Measurements from ENCODE around the gene PCGF2.
"Not testable (repeated sequence)": the region's sequence is repeated elsewhere in the genome, so short reads cannot be mapped to it uniquely, and the experiment has no call there.

Gene PCGF2

DNA sequence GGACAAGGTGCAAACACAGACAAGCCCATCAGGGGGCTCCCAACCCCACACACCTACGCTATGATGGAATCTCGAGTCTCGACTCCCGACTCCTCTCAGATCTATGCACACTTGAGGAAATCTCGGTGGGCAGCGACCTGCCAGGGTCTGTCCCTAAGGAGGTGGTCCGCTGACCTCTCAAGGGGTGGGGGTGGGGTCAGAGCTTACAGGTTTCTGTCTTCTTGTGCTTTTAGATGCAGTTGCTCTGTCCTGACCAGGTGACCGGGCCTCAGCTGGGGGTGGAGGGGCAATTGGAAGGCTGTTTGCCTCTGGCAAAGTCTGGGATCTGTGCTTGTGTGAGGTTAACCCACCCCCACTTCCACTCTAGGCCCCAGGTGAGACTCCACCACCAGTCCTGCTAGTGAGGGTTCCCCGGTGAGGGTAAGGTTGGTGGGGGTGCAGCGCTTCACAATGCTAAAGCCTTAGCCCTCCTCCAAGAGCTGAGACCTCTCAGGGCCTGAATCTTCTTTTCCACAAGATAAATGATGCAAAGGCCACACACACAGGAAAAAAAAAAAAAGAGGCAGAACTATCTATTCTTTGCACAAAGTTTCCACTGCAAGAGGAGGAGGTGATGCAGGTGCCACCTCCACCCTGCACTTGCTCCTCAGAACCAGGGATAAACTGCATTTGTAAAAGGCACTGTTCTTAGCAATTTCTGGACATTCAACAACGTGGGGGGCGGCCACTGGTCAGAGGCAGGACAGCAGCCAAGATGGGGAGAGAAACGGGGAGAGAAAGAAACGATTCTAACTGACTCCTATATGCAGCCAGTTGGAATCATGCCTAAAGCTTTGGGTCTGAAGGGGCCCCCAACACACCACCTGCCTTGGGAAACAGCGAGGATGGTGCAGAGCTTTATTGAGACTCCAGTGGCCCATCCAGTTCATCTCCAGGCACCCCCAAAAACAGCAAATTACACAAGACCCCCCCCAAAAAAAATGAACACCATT lies 13.9 kb downstream of the PCGF2 start:
- DNase-seq = no peak

DNA sequence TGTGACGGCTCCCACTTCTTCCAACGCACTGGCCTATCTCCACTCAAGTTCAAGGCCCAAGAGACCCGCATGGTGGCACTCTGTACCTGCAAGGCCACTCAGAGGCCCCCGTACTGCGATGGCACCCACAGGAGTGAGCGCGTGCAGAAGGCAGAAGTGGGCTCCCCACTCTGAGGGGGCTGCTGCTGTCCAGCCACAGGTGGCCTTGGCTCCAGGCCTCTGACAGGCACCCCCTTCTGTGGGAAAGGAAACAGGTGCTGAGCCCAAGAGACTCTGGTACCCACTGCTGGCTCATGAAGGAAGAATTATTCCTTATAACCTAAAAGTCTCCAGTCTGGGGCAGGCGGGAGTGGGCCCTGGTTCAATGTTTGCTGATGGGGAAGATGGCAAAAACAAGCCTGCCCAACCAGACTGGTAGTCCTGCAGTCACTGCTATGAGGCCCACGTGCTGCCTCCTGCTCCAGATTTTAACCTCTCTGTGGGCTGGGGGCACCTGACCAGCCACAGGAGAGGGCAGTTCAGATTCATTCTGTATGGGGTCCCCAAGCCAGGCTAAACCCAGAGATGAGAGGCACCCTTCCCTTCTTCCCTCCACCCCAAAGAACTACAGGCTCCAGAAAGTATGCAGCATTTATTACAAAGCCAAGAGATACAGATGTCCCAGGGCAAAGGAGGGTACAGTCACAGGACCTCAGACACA lies 14.7 kb downstream of the PCGF2 start:
- no peak for DNase-seq

DNA sequence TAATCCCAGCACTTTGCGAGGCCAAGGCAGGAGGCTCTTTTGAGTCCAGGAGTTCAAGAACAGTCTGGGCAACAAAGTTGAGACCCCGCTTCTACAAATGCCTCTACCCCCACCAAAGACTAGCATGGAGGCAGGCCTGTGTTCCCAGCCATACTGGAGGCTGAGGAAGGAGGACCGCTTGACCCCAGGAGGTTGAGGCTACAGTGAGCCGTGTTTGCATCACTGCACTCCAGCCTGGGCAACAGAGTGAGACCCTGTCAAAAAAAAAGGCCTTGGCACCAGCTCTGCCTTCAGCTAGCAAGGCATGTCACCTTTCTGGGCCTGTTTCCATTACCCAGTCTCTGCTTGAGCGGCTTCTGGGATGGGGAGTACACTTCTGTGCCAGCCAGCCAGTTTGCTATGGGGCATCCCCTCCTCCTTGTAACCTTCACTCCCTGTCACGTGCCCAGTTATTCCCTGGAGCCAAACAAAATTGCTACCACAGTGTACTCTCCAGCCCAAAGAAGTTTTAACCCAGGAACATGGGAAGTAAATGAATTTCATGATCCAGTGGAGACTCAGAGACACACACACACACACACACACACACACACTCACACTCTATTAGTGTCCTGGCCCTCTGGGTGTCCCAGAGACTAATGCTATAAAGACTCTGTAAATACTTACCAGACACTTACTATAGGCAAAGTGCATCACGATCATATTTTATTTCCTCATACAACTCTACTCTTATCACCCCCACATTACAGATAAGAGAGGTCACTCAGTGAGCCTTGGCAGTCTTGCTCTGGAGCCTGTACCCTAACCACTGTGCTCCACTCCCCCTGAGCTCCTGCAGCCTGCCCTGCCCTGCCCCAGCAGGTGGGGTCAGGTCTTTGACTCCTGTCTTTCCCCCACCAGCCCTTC lies 15.5 kb downstream of the PCGF2 start:
- no peak for DNase-seq

DNA sequence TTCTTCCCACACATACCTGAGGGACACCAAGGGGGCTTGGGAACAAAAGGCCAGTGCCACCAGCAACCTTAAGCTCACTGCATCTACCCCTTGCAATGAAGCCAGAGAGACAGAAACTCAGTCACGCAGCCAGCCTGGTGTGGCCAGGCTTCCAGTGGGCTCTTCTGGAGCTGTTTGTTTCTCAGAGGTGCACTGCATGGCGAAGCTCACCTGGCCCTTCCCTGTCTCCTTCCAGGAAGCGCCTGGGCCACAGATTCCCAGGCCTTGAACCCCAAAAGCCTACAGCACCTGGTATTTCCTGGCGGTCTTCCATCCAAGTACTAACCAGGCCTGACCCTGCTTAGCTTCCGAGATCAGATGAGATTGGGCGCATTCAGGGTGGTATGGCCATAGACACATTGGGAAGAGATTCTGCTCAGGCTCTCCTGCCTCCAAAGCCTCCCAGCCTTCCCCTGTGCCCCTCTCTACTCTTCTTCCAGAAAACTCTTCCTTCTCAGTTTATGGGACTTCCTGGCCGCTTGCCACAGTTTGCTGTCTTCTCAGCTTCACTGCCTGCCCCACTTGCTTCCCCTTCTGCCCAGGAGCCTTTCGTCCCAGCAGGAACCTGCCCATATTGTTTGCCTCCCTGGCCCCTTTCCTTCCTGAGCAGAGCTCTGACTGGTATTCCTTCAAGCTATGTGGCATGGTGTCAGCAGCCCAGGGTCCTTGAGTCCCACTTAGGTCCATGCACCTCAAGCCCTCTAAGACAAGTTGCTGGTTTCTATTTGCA lies 16.4 kb downstream of the PCGF2 start:
- DNase-seq = no peak

DNA sequence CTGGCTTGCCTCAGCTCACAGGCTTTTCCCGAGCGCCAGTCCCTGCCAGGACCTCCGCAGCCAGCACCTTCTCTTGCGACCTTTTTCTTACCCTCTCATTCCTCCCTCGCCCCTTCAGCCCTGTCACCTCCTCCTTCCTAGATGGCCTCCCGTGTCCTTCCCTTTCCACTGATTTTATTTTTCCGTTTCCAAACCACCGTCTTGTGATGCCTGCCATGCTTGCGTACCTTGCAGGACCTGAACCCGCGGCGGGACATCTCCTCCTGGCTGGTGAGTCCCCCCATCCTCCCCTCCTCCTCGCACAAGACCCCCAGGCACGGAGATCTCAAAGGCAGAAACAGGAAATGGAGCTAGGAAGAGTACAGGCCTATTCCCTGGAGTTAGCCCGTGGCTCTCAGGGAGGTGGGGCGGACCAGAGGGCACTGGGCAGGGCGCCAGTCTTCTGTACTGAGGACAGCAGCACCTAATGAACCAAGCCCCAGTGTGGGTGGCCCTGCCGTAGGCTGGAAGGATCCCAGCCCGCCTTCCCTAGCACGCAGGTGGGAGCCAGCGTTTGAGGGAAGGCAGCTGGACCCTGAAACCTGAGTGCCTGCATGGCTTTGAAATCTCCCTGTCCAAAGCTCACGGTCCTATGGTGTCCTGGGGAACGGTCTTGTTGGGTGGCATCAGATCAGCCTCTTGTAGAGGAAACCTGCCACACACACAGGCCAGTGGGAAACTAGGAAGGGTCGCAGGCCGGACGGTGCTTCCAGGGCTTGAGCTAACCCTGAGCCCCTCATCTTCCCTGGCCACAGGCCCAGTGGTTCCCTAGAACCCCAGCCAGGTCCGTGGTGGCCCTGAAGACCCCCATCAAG lies 17.4 kb downstream of the PCGF2 start:
- DNase-seq = no peak

DNA sequence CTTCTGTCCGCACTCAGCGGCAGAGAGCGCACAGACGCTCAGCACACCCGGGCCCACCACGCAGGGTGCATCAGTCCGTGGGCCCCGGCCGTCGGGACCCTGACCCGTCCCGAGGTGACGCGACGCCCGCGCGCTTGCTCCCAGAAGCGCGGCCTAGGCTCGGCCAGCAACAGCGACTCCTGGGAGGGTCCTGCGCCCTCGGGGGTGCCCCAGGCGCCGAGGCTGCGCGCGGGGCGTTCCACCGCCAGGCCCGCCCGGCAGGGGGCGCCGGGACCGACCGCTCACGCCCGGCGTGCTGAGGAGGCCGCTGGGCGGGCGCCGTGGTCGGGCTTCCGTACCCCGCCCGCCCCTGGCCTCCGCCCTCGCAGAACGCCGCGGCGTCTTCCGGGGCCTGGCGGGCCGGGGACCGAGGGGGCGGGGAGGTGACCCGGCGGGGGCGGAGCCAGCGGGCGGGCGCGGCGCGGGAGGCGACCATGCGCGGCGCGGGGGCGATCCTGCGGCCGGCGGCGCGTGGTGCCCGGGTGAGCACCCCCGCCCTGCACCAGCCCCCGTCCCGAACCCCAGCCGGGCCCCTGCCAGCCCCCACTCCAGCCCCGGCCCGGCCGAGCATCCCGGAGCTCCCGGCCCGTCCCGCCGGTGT lies 18.1 kb downstream of the PCGF2 start, which contains the start of gene CISD3:
Gene CISD3, plus strand, starts transcription at position 456 of the 640 bp plus-strand sequence. Its CDS starts 18 bp downstream, at position 474.
- peak; percentile 77 to 80 for DNase-seq

DNA sequence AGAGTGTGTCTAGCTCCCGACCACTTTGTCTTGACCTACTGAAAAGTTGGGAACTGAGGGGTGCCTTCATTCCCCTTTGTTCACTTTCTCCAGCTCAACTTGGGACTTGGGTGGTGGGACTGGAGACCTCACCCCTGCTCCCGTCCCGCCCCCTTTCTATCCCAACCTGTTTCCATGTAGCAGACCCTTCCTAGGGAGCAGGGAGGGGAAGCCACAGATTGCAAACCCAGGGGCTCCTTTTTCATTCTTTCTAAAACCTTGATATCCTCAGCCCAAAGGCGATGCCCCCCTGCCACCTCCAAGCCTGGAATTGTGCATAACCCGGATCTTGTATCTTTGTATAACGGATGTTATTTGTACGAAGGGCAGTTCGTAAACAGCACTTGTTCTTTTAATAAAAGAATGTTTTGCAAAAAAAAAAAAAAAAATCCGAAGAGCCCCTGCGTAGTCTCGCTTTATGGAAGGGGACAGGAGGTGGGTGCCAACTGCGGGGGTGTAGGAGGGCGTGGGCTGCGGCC lies 18.7 kb downstream of the PCGF2 start:
- no peak for DNase-seq

DNA sequence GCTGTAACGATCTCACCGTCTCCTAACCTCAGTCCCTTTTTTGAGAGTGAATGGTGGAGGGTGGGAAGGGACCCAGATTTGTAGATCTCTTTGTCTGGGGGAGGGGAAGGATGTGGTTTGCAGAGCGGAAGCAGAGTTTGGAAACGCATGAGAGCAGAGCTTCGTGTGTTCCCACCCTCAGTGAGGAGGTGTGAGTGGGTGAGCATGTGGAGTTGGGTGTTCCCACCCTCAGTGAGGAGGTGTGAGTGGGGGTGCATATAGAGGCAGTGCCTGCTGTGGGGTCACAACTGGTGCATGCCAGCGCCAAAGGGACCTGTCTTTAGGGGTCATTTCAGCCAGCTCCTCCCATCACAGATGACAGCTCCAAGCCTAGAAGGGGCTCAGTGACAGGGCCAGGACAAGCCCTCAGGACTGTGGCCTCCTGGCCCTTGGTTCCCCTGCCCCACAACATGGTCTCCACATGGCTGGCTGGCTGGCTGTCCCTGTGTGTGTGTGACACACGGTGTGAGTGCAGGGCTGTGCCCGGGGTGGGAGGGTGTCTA lies 19.8 kb downstream of the PCGF2 start:
- DNase-seq = no peak

DNA sequence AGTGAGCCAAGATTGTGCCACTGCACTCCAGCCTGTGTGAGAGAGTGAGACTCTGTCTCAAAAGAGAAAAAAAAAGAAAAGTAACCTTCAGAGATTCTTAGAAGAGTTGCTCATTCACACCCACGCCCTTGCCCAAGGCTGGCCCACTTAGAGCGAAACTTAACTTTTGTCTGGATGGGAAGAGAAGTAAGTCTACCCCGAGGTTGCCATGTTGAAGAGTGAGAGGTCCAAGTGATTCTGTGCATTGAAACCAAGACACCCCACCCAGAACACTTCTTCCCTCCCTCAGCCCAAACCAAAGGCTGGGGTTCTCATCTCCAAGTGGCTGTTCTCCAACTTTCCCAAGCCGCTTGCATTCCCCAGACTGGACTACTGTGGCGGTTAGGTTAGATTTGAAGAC lies 20.4 kb downstream of the PCGF2 start:
- no peak for DNase-seq

DNA sequence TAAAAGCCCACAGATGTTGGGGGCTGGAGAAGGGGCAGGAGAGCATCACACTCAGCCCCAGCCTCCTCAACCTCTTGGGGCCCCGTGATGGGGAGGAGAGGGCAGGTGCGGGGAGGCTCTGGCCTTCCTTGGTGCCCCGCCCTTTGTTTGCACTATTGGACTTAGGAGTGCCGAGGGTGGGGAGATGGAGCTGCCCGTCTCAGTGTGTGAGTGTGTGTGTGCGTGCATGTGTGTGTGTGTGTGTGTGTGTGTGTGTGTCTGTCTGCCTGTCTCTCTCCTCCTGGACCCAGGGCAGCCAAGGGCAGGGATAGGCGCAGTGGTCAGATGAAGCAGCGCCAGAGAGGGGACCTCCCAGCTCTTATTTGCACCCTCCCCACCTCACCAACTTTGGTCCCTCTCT lies 22.0 kb downstream of the PCGF2 start:
- DNase-seq = not testable (repeated sequence)

DNA sequence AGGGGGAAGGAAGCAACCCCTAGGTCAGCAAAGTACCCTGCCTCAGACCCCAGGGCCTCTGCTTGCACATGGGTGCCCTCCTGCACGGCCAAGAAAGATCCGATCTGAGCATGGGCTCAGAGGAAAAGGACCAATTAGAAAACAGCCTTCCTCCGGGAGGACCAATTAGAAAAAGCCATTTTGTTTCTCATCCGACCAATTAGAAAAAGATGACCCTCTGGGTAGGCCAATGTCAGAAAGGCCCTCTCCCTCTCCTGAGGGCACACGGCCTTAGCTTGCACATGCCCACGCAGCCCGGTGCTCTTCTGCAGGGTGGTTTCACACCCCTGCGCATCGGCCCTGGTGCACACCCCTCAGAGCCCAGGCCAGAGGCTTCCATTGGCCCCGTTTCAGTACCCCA lies 23.1 kb downstream of the PCGF2 start:
- DNase-seq = no peak

DNA sequence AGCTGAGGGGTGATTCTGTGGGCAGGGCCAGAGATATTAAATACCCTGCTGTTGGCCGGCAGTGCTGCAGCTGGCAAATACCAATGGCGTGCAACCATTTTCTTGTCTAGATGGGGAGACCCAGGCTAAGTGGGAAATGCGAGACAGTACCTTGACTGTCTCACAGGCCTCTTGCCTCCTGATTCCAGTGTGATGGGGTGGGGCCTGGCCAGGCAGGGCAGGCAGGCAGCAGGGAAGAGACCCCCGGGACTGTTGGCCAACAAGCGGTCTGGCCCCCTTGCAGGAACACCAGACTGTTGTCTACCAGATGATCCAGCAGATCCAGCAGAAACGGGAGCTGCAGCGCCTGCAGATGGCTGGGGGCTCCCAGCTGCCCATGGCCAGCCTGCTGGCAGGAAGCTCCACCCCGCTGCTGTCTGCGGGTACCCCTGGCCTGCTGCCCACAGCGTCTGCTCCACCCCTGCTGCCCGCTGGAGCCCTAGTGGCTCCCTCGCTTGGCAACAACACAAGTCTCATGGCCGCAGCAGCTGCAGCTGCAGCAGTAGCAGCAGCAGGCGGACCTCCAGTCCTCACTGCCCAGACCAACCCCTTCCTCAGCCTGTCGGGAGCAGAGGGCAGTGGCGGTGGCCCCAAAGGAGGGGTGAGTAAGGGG lies 23.7 kb downstream of the PCGF2 start:
- DNase-seq = peak; percentile 85 to 88

DNA sequence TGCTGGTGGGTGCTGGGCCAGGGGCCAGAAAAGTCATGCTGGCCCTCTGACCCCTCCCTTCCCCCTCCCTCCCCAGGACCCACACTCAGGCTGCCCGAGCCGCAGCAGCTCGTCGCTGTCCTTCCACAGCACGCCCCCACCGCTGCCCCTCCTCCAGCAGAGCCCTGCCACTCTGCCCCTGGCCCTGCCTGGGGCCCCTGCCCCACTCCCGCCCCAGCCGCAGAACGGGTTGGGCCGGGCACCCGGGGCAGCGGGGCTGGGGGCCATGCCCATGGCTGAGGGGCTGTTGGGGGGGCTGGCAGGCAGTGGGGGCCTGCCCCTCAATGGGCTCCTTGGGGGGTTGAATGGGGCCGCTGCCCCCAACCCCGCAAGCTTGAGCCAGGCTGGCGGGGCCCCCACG lies 26.3 kb downstream of the PCGF2 start:
- no peak for DNase-seq

DNA sequence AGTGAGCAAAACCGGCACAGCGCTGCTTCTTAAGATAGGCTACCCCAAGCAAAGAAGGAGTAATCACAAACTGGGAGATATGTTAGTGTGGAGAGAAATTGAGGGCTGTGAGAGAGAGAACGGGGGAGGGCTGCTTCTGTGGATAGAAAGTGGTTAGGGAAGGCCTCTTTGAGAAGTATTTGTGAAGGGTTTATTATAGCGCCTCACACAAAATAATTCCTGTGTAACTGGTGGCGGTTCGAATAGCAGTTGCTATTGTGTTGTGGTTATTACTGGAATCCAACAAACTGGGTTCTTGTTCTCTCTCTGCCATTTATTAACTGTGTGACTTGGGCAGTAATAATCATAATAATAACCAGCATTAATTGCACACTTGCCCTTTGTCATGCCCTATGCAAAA lies 27.2 kb downstream of the PCGF2 start:
- no peak for DNase-seq

DNA sequence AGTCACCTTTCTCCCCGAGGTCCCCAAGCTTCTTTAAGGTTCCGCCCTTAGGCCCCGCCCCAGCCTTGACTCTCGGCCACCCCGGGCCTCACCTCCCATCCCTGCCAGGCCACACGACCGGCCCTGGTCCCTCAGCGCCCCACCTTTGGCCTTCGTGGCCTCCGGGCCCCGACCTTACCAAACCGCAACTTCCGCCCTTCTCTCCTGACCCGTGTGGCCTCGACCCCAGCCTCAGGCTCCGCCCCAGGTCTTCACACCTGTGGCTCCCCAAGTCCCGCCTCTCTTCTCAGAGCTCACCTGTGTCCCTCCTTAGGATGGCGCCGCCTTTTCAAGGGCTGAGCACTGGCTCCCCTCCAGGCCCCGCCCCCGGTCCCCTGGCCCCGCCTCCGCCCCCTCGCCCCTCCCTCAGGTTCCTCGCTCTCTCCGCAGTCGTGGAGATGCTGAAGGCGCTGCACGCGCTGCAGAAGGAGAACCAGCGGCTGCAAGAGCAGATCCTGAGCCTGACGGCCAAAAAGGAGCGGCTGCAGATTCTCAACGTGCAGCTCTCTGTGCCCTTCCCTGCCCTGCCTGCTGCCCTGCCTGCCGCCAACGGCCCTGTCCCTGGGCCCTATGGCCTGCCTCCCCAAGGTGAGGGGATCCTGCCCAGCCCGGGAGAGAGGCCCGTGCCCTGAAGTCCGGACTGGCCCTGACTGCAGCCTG lies 28.0 kb downstream of the PCGF2 start:
- no peak for DNase-seq

DNA sequence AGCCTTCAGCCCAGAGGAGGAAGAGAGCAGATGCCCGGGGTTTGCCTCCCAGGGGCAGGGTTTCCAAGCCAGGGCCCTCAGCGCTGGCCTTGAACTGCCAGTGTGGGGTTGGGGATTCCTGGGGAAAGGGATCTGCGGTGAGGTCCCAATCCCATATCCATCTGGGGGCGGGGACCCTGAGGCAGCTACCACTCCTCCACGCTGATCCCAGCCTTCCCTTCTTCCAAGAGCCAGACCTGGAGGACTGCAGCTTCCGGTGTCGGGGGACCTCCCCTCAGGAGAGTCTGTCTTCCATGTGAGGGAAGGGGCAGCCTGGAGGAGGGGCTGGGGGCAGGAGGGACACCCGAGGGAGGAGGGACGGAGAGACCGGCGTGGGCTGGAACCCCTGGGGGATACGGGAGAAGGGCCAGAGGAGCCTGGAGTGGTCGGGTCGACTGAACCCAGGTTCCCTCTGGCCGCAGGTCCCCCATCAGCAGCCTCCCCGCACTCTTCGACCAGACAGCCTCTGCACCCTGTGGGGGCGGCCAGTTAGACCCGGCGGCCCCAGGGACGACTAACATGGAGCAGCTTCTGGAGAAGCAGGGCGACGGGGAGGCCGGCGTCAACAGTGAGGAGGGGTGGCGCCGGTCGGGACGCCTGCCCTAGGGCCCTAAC lies 28.7 kb downstream of the PCGF2 start:
- no peak for DNase-seq

DNA sequence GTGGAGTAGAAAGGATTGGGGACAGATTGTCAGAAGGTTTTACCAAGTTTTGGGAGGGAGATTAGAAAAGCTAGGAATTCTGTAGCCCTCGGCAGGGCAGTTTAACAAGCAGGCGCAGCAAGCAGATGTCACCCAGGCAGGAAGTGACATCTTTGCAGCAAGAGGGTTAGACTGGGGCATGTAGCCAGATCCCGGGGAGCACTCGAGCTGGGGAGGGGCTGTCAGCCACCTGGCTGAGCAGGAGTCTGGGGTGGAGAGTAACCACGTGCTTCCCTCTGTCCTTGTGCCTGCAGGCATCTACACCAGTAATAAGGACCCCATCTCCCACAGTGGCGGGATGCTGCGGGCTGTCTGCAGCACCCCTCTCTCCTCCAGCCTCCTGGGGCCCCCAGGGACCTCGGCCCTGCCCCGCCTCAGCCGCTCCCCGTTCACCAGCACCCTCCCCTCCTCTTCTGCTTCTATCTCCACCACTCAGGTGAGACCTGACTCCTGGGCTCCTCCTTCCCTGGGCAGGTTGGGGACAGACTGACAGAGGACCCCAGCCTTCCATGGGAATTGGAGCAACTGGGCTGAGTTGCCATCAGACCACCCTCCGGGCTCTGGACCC lies 30.9 kb downstream of the PCGF2 start:
- DNase-seq = no peak

Measured in hippocampal formation (tissue), 2 donors.